Mesenteric fat pad (tissue), 1 donor: ENCODE results near the gene FGR. TPM values are rescaled to one million over a fixed set of nuclear protein-coding genes. Genes with fewer than 3 reads are reported as not detected.
A peak's percentile ranks its signal among the peaks of the same experiment; 100 is the strongest.
"Not testable (repeated sequence)": the region's sequence is repeated elsewhere in the genome, so short reads cannot be mapped to it uniquely, and the experiment has no call there.

Experiments
- DNase-seq: peaks from one replicate; pipeline ENCODE4 v3.0.0-alpha.2; 2020; ENCODE audit warnings: low spot score
- total RNA-seq: library from RNA; stranded (reverse); fragmentation: NEBNext Ultra II Directional; extraction: Animal tissue kit (Norgen Biotek cat#: 25700); gene quantifications from one replicate; pipeline ENCODE4 v1.2.1, GENCODE V29; 2021
- donor health status: DM: yes; HTN: yes; CAD: no.

Gene FGR
- total RNA-seq, 1 donor from 2014 or later, result 49.7 TPM

GRCh38 chr1:27635396-27636142 is 584 bp upstream of the FGR start:
- DNase-seq, result no peak

GRCh38 chr1:27634177-27634984 is 604 bp downstream of the FGR start:
- DNase-seq, result peak; percentile 91

GRCh38 chr1:27633640-27634176 is 1.3 kb downstream of the FGR start:
- DNase-seq, result no peak

- DNase-seq, result no peak
Observed at GRCh38 chr1:27633298-27633610, 1.7 kb downstream of the FGR start.

- DNase-seq, result no peak
Observed at GRCh38 chr1:27632387-27633297, 2.3 kb downstream of the FGR start.

GRCh38 chr1:27630859-27631491 is 4.0 kb downstream of the FGR start:
- DNase-seq, result no peak

GRCh38 chr1:27628712-27629111 is 6.3 kb downstream of the FGR start:
- no peak for DNase-seq

- not testable (repeated sequence) for DNase-seq
Observed at GRCh38 chr1:27627733-27628132, 7.3 kb downstream of the FGR start.

GRCh38 chr1:27627061-27627460 is 7.9 kb downstream of the FGR start:
- DNase-seq, result no peak

- DNase-seq, result no peak
Observed at GRCh38 chr1:27626031-27626935, 8.7 kb downstream of the FGR start.

GRCh38 chr1:27624467-27625178 is 10.4 kb downstream of the FGR start:
- DNase-seq, result no peak

- no peak for DNase-seq
Observed at GRCh38 chr1:27623327-27624212, 11.4 kb downstream of the FGR start.

GRCh38 chr1:27622828-27623227 is 12.2 kb downstream of the FGR start:
- DNase-seq, result no peak

- no peak for DNase-seq
Observed at GRCh38 chr1:27621051-27621920, 13.7 kb downstream of the FGR start.

- not testable (repeated sequence) for DNase-seq
Observed at GRCh38 chr1:27619782-27620438, 15.1 kb downstream of the FGR start.

- DNase-seq, result no peak
Observed at GRCh38 chr1:27618341-27619082, 16.5 kb downstream of the FGR start.
